ENCODE data around the gene ANP32E.
"Not testable (repeated sequence)": the region's sequence is repeated elsewhere in the genome, so short reads cannot be mapped to it uniquely, and the experiment has no call there.

The ANP32E gene

DNA sequence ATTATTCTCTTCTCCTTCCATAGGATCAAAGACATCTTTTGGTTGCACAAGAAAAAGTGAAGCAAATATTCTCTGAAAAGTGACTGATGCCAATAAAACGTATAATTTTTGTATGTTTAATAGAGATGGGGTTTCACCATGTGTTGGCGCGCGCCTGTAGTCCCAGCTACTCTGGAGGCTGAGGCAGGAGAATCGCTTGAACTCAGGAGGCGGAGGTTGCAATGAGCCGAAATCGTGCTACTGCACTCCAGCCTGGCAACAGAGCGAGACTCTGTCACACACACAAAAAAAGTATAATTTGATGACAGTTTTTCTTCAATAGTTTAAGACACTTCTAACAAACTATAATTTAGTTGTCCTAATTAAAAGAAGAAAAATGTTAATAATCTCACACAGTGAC is 23.8 kb downstream of the ANP32E start:
- DNase-seq (ENCODE audit: extremely low read depth, low read depth), result no peak

DNA sequence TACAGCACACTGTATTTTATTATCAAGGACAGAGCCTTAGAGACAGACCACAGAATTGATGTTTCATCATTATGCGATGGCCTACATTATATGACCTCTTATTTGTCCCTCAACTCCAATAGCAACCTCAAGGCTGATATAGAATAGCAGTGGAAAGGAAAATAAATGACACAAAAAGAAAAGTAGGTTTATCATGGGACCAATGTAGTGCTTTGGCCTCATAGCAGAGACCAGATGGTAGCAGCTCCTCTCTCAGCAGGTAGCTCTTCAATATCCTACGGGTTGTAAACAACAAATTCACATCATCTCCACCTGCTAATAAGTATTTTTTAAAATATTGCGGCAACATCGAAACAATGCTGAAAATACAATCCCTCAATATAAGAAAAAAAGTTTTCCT is 25.2 kb downstream of the ANP32E start:
- DNase-seq (ENCODE audit: extremely low read depth, low read depth), result no peak
- TF ChIP-seq, protein P1, sequence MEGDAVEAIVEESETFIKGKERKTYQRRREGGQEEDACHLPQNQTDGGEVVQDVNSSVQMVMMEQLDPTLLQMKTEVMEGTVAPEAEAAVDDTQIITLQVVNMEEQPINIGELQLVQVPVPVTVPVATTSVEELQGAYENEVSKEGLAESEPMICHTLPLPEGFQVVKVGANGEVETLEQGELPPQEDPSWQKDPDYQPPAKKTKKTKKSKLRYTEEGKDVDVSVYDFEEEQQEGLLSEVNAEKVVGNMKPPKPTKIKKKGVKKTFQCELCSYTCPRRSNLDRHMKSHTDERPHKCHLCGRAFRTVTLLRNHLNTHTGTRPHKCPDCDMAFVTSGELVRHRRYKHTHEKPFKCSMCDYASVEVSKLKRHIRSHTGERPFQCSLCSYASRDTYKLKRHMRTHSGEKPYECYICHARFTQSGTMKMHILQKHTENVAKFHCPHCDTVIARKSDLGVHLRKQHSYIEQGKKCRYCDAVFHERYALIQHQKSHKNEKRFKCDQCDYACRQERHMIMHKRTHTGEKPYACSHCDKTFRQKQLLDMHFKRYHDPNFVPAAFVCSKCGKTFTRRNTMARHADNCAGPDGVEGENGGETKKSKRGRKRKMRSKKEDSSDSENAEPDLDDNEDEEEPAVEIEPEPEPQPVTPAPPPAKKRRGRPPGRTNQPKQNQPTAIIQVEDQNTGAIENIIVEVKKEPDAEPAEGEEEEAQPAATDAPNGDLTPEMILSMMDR (IDR thresholded peaks at IDR 0.05; ENCODE audit: low read depth, low read length, missing control alignments), result no peak
- no peak overlapping the region for H3K4me3 ChIP-seq (replicated peaks; ENCODE audit: low read depth, low read length)

More for the DNA sequence above, 23.8 kb downstream of the ANP32E start:
- no peak overlapping the region for H3K4me3 ChIP-seq (replicated peaks; ENCODE audit: low read depth, low read length)
- TF ChIP-seq, protein P1 (IDR thresholded peaks at IDR 0.05; ENCODE audit: low read depth, low read length, missing control alignments), result no peak

DNA sequence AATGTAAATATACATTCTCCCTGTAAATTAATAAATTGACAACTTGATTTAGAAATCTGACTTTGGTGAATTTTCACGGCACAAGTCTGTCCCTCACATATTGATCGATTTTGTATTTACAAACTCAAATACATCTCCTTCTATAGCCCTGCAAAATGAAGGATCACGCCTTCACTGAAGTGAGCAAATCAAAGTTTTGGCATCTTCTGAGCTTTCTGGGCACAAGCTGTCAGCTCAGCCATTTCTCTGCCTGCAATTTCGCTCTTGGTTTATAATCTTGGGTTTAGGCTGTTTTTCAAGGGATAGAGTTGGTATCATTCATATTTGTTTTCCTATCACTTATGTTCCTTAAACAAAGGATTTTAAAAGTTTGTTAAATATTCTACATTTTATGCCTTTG is 25.8 kb downstream of the ANP32E start:
- DNase-seq (ENCODE audit: extremely low read depth, low read depth), result no peak
- no peak overlapping the region for H3K4me3 ChIP-seq (replicated peaks; ENCODE audit: low read depth, low read length)
- TF ChIP-seq, protein P1 (IDR thresholded peaks at IDR 0.05; ENCODE audit: low read depth, low read length, missing control alignments), result no peak

DNA sequence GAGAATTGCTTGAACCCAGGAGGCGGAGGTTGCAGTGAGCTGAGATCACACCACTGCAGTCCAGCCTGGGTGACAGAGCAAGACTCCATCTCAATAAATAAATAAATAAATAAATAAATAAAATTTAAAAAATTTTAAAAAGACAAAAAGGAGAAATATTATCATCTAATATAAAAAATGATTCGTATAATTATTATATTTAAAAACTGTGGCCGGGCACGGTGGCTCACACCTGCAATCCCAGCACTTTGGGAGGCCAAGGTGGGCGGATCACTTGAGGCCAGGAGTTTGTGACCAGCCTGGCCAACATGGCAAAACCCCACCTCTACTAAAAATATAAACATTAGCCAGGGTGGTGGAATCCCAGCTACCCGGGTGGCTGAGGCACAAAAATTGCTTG is 27.5 kb downstream of the ANP32E start:
- not testable (repeated sequence) for H3K4me3 ChIP-seq (replicated peaks; ENCODE audit: low read depth, low read length); DNase-seq (ENCODE audit: extremely low read depth, low read depth)

DNA sequence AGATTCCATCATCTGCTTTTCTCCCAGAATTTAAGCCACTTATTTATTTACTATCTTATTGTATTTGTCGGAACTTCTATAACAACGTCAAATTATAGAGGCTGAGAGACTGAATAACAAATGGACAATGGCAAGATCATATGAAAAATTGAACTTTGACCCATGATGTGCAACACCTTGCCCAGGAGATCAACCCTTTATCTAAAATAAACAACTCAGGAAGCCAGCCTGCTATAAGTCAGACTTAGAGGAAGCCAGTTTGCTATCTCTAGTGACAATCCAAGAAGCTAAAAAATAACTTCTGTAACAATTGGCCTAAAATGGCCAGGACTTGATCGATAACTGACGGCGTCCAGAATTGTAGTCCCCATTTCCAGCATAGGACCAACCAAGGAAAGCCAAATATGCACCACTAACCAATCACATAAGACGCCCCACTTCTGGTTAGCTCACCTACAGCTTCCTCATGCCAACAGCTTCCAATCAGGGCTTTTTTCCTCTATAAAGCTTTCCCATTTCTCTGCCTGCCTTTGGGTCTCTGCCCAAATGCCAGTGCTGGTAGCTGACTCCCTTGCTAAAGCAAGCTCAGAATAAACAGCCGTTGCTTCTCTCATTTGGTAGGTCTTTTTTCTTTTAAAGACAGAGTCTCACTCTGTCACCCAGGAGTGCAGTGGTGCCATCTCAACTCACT is 28.5 kb downstream of the ANP32E start:
- H3K4me3 ChIP-seq (replicated peaks; ENCODE audit: low read depth, low read length), result no peak overlapping the region
- no peak for DNase-seq (ENCODE audit: extremely low read depth, low read depth)

DNA sequence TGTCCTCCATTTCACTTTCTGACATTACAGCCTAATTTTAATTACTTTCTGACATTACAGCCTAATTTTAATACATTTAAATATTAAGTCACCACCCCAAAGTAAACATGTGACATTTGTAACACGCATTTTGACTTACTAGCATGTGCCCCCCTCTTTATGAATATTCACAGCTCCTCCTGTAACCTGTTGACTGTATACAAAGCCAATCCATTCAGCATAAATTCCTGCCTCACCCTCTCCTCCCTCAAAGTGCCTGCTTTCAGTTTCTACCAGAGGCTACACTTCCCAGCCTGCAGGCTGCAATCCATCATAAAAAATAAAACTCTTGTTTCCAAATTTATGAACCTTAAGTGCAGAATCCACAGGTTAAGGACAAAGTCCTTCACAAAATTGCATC is 39.5 kb downstream of the ANP32E start:
- no peak overlapping the region for H3K4me3 ChIP-seq (replicated peaks; ENCODE audit: low read depth, low read length)
- no peak for DNase-seq (ENCODE audit: extremely low read depth, low read depth)
- TF ChIP-seq, protein P1 (IDR thresholded peaks at IDR 0.05; ENCODE audit: low read depth, low read length, missing control alignments), result no peak

More for the DNA sequence above, 28.5 kb downstream of the ANP32E start:
- TF ChIP-seq, protein P1 (IDR thresholded peaks at IDR 0.05; ENCODE audit: low read depth, low read length, missing control alignments), result no peak

DNA sequence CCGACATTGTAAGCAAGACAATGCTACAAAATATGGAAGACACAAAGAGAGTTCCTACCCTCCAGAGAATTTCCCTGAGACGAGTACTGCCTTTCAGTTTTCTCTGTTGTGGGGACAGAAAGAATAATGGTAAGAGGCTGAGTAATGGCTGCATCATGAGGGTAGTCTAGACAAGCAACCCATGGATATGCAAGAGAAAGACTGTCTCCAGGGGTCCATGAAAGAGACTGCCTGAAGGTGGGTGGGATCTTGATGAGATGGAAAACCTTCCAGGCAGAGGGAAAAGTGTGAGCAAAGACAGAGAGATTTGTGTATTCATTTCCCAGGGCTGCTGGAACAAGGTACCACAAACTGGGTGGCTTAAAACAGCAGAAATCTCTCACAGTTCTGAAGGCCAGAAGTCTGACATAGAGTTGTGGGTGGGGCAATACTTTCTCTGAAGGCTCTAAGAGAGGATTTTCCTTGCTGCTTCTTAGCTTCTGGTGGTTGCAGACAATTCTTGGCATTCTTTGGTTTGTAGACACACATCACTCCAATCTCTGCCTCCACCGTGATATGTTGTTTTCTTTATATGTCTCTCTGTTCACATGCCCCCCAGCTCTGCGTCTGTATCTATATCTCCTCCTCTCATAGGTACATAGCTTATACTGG is 41.4 kb downstream of the ANP32E start:
- DNase-seq (ENCODE audit: extremely low read depth, low read depth), result no peak
- no peak overlapping the region for H3K4me3 ChIP-seq (replicated peaks; ENCODE audit: low read depth, low read length)
- TF ChIP-seq, protein P1 (IDR thresholded peaks at IDR 0.05; ENCODE audit: low read depth, low read length, missing control alignments), result no peak
